OCI-LY3 (cell line): ENCODE results near the gene STAT4.

Experiments used
- CTCF ChIP-seq: fragments of 200-600, 300-600 bp; sonication (generic); IDR thresholded peaks from 2 replicates; pipeline ENCODE4 v1.5.1; 2014; ENCODE audit warnings: antibody characterized with exemption, low read length, low read depth
- EZH2phosphoT487 ChIP-seq: fragments of 200-600 bp; shearing (Covaris generic); IDR thresholded peaks from 2 replicates; pipeline ENCODE4 v1.6.1; 2018; ENCODE audit warnings: antibody characterized with exemption, mixed run types, low read depth

GRCh38 chr2:190981733-190982132 lies 169.1 kb downstream of the STAT4 start:
- TF ChIP-seq CTCF (no peak), EZH2phosphoT487 (no peak)
